GM06990 (cell line): Measurements from ENCODE around the gene MAML3.
A peak's percentile ranks its signal among the peaks of the same experiment; 100 is the strongest.

ENCODE experiments used
- DNase-seq: peaks from one replicate; pipeline ENCODE4 v3.0.0-alpha.2; 2011; ENCODE audit not compliant: insufficient read length; ENCODE audit errors: extremely low read depth
- H3K27me3 ChIP-seq: replicated peaks from 2 replicates; pipeline ENCODE4 v1.6.0; 2011; ENCODE audit warnings: low read length; ENCODE audit not compliant: control insufficient read depth, insufficient read depth
- H3K36me3 ChIP-seq: 2 replicates; pipeline ENCODE4 v1.5.1; 2011; ENCODE audit warnings: low read length; ENCODE audit not compliant: control insufficient read depth, insufficient read depth
- H3K4me3 ChIP-seq: replicated peaks from 2 replicates; pipeline ENCODE4 v1.5.1; 2011; ENCODE audit warnings: low read depth, mild to moderate bottlenecking, control low read depth, low read length
- CTCF ChIP-seq: IDR thresholded peaks from 2 replicates; pipeline ENCODE4 v1.5.1; 2011; ENCODE audit warnings: low read length, control low read depth, mild to moderate bottlenecking, inconsistent platforms; ENCODE audit not compliant: insufficient read depth, poor library complexity, severe bottlenecking

The MAML3 gene

GRCh38 chr4:139696491-139696890 lies 457.5 kb downstream of the MAML3 start:
- Histone ChIP-seq H3K36me3 (no peaks in the 10 kb centered on the region), H3K4me3 (no peak overlapping the region), H3K27me3 (no peaks in the 10 kb centered on the region)
- DNase-seq = no peak
- TF ChIP-seq CTCF = no peak

GRCh38 chr4:139694522-139695107 lies 459.4 kb downstream of the MAML3 start:
- TF ChIP-seq CTCF = no peak
- DNase-seq = no peak
- Histone ChIP-seq H3K27me3 (no peaks in the 10 kb centered on the region), H3K4me3 (no peak overlapping the region), H3K36me3 (no peaks in the 10 kb centered on the region)

GRCh38 chr4:139692309-139693012 lies 461.5 kb downstream of the MAML3 start:
- Histone ChIP-seq H3K4me3 (no peak overlapping the region), H3K36me3 (no peaks in the 10 kb centered on the region), H3K27me3 (no peaks in the 10 kb centered on the region)
- DNase-seq = no peak
- TF ChIP-seq CTCF = peak; percentile 34

GRCh38 chr4:139690419-139690818 lies 463.6 kb downstream of the MAML3 start:
- no peak overlapping the region for H3K4me3 ChIP-seq
- DNase-seq = no peak
- TF ChIP-seq CTCF = no peak
- H3K36me3 ChIP-seq = no peaks in the 10 kb centered on the region
- no peaks in the 10 kb centered on the region for H3K27me3 ChIP-seq

GRCh38 chr4:139689093-139689722 lies 464.8 kb downstream of the MAML3 start:
- H3K27me3 ChIP-seq = no peaks in the 10 kb centered on the region
- no peak for DNase-seq
- no peak for TF ChIP-seq CTCF
- H3K36me3 ChIP-seq = no peaks in the 10 kb centered on the region
- no peak overlapping the region for H3K4me3 ChIP-seq

GRCh38 chr4:139686988-139687387 lies 467.0 kb downstream of the MAML3 start:
- no peak for TF ChIP-seq CTCF
- Histone ChIP-seq H3K27me3 (no peaks in the 10 kb centered on the region), H3K4me3 (no peak overlapping the region), H3K36me3 (no peaks in the 10 kb centered on the region)
- DNase-seq = no peak
